Measurements from ENCODE around the gene MEGF8. TPM values are rescaled to one million over a fixed set of nuclear protein-coding genes. Genes with fewer than 3 reads are reported as not detected.

The MEGF8 gene
- polyA plus RNA-seq, 1 donor from 2014 or later: 21.5 TPM

DNA sequence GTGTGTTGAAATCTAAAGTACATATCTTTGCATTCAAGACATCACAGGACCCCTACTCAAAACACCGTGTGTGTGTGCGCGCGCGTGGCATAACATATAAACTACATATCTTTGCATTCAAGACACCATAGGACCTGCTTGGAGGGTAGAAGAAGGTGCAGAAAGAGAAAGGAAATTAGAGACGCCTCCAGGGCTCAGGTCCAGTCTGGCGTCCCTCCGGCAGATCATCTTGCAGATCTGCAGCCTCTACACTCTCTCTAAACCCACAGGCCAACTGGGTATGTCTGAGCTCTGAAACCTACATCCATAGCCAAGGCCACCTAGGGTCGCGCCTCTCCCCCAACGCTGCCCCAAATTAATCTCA, 22.4 kb upstream of the MEGF8 start:
- peak overlapping the region; percentile 93 for H3K27ac ChIP-seq (ENCODE audit: low read length)
- TF ChIP-seq EP300 (conservative IDR thresholded peaks at IDR 0.05; ENCODE audit: poor library complexity, severe bottlenecking): no peak
- TF ChIP-seq POLR2AphosphoS5 (IDR thresholded peaks at IDR 0.05): no peak
- TF ChIP-seq, protein P1, sequence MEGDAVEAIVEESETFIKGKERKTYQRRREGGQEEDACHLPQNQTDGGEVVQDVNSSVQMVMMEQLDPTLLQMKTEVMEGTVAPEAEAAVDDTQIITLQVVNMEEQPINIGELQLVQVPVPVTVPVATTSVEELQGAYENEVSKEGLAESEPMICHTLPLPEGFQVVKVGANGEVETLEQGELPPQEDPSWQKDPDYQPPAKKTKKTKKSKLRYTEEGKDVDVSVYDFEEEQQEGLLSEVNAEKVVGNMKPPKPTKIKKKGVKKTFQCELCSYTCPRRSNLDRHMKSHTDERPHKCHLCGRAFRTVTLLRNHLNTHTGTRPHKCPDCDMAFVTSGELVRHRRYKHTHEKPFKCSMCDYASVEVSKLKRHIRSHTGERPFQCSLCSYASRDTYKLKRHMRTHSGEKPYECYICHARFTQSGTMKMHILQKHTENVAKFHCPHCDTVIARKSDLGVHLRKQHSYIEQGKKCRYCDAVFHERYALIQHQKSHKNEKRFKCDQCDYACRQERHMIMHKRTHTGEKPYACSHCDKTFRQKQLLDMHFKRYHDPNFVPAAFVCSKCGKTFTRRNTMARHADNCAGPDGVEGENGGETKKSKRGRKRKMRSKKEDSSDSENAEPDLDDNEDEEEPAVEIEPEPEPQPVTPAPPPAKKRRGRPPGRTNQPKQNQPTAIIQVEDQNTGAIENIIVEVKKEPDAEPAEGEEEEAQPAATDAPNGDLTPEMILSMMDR (IDR thresholded peaks at IDR 0.05; ENCODE audit: poor library complexity, severe bottlenecking): no peak
- no peak for TF ChIP-seq MXI1 (conservative IDR thresholded peaks at IDR 0.05; ENCODE audit: poor library complexity, severe bottlenecking)
- TF ChIP-seq, protein P2, sequence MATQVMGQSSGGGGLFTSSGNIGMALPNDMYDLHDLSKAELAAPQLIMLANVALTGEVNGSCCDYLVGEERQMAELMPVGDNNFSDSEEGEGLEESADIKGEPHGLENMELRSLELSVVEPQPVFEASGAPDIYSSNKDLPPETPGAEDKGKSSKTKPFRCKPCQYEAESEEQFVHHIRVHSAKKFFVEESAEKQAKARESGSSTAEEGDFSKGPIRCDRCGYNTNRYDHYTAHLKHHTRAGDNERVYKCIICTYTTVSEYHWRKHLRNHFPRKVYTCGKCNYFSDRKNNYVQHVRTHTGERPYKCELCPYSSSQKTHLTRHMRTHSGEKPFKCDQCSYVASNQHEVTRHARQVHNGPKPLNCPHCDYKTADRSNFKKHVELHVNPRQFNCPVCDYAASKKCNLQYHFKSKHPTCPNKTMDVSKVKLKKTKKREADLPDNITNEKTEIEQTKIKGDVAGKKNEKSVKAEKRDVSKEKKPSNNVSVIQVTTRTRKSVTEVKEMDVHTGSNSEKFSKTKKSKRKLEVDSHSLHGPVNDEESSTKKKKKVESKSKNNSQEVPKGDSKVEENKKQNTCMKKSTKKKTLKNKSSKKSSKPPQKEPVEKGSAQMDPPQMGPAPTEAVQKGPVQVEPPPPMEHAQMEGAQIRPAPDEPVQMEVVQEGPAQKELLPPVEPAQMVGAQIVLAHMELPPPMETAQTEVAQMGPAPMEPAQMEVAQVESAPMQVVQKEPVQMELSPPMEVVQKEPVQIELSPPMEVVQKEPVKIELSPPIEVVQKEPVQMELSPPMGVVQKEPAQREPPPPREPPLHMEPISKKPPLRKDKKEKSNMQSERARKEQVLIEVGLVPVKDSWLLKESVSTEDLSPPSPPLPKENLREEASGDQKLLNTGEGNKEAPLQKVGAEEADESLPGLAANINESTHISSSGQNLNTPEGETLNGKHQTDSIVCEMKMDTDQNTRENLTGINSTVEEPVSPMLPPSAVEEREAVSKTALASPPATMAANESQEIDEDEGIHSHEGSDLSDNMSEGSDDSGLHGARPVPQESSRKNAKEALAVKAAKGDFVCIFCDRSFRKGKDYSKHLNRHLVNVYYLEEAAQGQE (IDR thresholded peaks at IDR 0.05; ENCODE audit: borderline replicate concordance): no peak
- no peak for TF ChIP-seq SMC3 (conservative IDR thresholded peaks at IDR 0.05; ENCODE audit: poor library complexity)
- no peak for TF ChIP-seq TAF1 (IDR thresholded peaks at IDR 0.05; ENCODE audit: low read depth)
- no peak for TF ChIP-seq RAD21 (conservative IDR thresholded peaks at IDR 0.05)
- TF ChIP-seq EZH2 (IDR thresholded peaks at IDR 0.05; ENCODE audit: borderline replicate concordance, insufficient read depth, low read length, poor library complexity, severe bottlenecking): no peak
- no peaks in the 10 kb centered on the region for H3K9me3 ChIP-seq (ENCODE audit: low read length)
- peak overlapping the region; percentile 96 for H3K4me3 ChIP-seq (ENCODE audit: low read length)
- no peaks in the 10 kb centered on the region for H4K20me1 ChIP-seq (ENCODE audit: insufficient read depth)
- peak overlapping the region; percentile 99 for H3K9ac ChIP-seq (ENCODE audit: low read length)
- peak overlapping the region; percentile 54 for H3K4me2 ChIP-seq (ENCODE audit: low read length)
- no peaks in the 10 kb centered on the region for H3K36me3 ChIP-seq (ENCODE audit: insufficient read depth, low read length)
- peaks cover 26% of the 10 kb centered on the region for H3K79me2 ChIP-seq (replicated peaks; ENCODE audit: insufficient read depth, low read length)
- H3K9me2 ChIP-seq (ENCODE audit: insufficient read depth, low read length): no peaks in the 10 kb centered on the region
- H3K27me3 ChIP-seq (ENCODE audit: insufficient read depth, low read depth, low read length): no peaks in the 10 kb centered on the region
- no peaks in the 10 kb centered on the region for H3F3A ChIP-seq (ENCODE audit: insufficient read depth, low read length, poor library complexity, severe bottlenecking)
- peak overlapping the region; percentile 58 for H2AFZ ChIP-seq (ENCODE audit: low read depth, low read length)

DNA sequence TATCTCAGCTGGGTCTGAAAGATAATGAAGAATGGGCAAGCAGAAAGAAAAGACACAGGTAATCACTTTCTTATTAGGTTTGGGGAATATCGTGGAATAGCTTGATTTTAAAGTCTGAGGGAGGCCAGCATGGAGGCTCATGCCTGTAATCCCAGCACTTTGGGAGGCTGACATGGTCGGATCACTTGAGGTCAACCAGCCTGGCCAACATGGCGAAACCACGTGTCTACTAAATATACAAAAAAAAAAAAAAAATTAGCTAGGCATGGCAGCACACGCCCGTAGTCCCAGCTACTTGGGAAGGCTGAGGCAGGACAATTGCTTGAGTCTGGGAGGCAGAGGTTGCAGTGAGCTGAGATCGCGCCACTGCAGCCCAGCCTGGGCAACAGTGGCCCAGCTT, 21.6 kb upstream of the MEGF8 start:
- no peaks in the 10 kb centered on the region for H3K9me3 ChIP-seq (ENCODE audit: low read length)
- H3K9ac ChIP-seq (ENCODE audit: low read length): no peak overlapping the region
- H3K27ac ChIP-seq (ENCODE audit: low read length): peak overlapping the region; percentile 93
- peak overlapping the region; percentile 96 for H3K4me3 ChIP-seq (ENCODE audit: low read length)
- no peaks in the 10 kb centered on the region for H3K27me3 ChIP-seq (ENCODE audit: insufficient read depth, low read depth, low read length)
- no peaks in the 10 kb centered on the region for H4K20me1 ChIP-seq (ENCODE audit: insufficient read depth)
- H3K36me3 ChIP-seq (ENCODE audit: insufficient read depth, low read length): no peaks in the 10 kb centered on the region
- H2AFZ ChIP-seq (ENCODE audit: low read depth, low read length): no peak overlapping the region
- TF ChIP-seq EZH2 (IDR thresholded peaks at IDR 0.05; ENCODE audit: borderline replicate concordance, insufficient read depth, low read length, poor library complexity, severe bottlenecking): no peak
- H3K79me2 ChIP-seq (replicated peaks; ENCODE audit: insufficient read depth, low read length): peaks cover 26% of the 10 kb centered on the region
- H3K9me2 ChIP-seq (ENCODE audit: insufficient read depth, low read length): no peaks in the 10 kb centered on the region
- no peaks in the 10 kb centered on the region for H3F3A ChIP-seq (ENCODE audit: insufficient read depth, low read length, poor library complexity, severe bottlenecking)
- no peak overlapping the region for H3K4me2 ChIP-seq (ENCODE audit: low read length)

DNA sequence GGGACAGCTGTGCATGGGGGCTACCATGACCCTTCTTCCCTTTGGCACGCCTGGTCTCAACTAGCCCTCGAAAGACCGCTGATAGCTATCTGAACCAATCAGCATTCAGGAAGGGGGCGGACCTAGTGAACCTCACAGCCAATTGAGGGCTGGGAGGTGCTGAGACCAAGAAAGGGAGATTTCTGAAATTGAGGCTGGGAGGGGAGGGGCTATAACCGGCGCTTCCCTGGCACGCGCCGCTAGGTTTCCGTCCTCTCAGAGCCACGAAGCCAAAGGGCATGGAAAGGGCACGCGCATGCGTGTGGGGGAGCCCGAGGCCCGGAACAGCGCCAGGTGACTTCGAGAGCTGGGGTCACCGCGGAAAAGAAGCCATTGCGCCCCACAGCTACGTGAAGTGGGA, 18.8 kb upstream of the MEGF8 start:
- no peaks in the 10 kb centered on the region for H3K27me3 ChIP-seq (ENCODE audit: insufficient read depth, low read depth, low read length)
- TF ChIP-seq POLR2AphosphoS5 (IDR thresholded peaks at IDR 0.05) (no peak), EZH2 (IDR thresholded peaks at IDR 0.05; ENCODE audit: borderline replicate concordance, insufficient read depth, low read length, poor library complexity, severe bottlenecking) (no peak), SMC3 (conservative IDR thresholded peaks at IDR 0.05; ENCODE audit: poor library complexity) (no peak), EP300 (conservative IDR thresholded peaks at IDR 0.05; ENCODE audit: poor library complexity, severe bottlenecking) (no peak), RAD21 (conservative IDR thresholded peaks at IDR 0.05) (no peak), MXI1 (conservative IDR thresholded peaks at IDR 0.05; ENCODE audit: poor library complexity, severe bottlenecking) (no peak), TAF1 (IDR thresholded peaks at IDR 0.05; ENCODE audit: low read depth) (no peak)
- TF ChIP-seq, protein P1 (IDR thresholded peaks at IDR 0.05; ENCODE audit: poor library complexity, severe bottlenecking): no peak
- TF ChIP-seq, protein P2 (IDR thresholded peaks at IDR 0.05; ENCODE audit: borderline replicate concordance): no peak
- H3K4me2 ChIP-seq (ENCODE audit: low read length): no peak overlapping the region
- no peaks in the 10 kb centered on the region for H4K20me1 ChIP-seq (ENCODE audit: insufficient read depth)
- no peaks in the 10 kb centered on the region for H3K36me3 ChIP-seq (ENCODE audit: insufficient read depth, low read length)
- H3K9me2 ChIP-seq (ENCODE audit: insufficient read depth, low read length): no peaks in the 10 kb centered on the region
- H3K79me2 ChIP-seq (replicated peaks; ENCODE audit: insufficient read depth, low read length): peaks cover 5% of the 10 kb centered on the region
- no peaks in the 10 kb centered on the region for H3K9me3 ChIP-seq (ENCODE audit: low read length)
- no peak overlapping the region for H3K9ac ChIP-seq (ENCODE audit: low read length)
- no peak overlapping the region for H3K27ac ChIP-seq (ENCODE audit: low read length)
- H3K4me3 ChIP-seq (ENCODE audit: low read length): no peak overlapping the region
- H2AFZ ChIP-seq (ENCODE audit: low read depth, low read length): no peak overlapping the region
- H3F3A ChIP-seq (ENCODE audit: insufficient read depth, low read length, poor library complexity, severe bottlenecking): no peaks in the 10 kb centered on the region

Measured in neural cell (in vitro differentiated cells).